ENCODE data around the gene BAHCC1.

- TF ChIP-seq YY1 (IDR thresholded peaks at IDR 0.05; ENCODE audit: insufficient read depth, insufficient read length): no peak
- TF ChIP-seq ZNF274 (IDR thresholded peaks at IDR 0.05; ENCODE audit: low read depth, low read length): no peak
- no peak for TF ChIP-seq SUZ12 (IDR thresholded peaks at IDR 0.05; ENCODE audit: extremely low read depth, insufficient read depth, insufficient read length)
Measured at GRCh38 chr17:81493198-81494038, 98.2 kb downstream of the BAHCC1 start.

Data from NT2/D1 (cell line).